Fibroblast of skin of back (primary cell): ENCODE results near the gene ASPDH.
A peak's percentile ranks its signal among the peaks of the same experiment; 100 is the strongest.
"Not testable (repeated sequence)": the region's sequence is repeated elsewhere in the genome, so short reads cannot be mapped to it uniquely, and the experiment has no call there.

Experiments used
- DNase-seq: peaks from one replicate; pipeline ENCODE4 v3.0.0-alpha.2; 2013

ASPDH gene

DNA sequence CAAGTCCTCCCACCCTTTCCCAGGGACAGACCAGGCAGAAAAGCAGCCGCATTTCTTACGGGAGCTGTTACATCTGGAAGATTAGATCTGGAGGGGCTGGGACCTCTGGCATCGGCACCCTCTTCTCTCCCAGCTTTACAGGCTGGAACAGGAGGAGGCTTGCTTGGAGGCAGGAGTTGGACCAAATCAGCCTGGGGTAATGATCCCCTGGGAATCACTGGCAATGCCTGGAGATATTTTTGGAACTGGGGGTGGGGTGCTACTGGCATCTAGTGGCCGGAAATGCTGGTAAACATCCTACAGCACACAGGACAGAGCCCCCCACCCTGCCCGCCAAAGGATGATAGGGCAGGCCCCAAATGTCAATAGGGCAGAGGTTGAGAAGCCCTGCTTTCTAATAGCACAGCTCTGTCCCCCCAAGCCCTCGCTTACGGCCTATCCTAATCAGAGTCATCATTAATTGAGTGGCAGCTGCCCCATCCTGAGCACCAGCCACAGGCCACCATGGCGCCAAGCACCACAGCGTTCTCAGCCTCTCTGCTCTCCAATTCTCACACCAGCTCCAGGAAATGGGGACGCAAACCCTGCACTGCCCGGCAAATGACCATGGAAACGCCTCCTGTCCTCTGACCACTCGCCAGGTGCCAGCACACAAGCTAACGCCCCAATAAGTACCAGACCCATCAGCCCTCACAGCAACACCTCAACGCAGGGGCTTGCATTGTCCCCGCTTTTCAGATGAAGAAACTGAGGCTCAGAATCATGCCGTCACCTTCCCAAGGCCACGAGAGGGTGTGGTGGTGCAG is 33.9 kb upstream of the ASPDH start:
- DNase-seq = peak; percentile 2

DNA sequence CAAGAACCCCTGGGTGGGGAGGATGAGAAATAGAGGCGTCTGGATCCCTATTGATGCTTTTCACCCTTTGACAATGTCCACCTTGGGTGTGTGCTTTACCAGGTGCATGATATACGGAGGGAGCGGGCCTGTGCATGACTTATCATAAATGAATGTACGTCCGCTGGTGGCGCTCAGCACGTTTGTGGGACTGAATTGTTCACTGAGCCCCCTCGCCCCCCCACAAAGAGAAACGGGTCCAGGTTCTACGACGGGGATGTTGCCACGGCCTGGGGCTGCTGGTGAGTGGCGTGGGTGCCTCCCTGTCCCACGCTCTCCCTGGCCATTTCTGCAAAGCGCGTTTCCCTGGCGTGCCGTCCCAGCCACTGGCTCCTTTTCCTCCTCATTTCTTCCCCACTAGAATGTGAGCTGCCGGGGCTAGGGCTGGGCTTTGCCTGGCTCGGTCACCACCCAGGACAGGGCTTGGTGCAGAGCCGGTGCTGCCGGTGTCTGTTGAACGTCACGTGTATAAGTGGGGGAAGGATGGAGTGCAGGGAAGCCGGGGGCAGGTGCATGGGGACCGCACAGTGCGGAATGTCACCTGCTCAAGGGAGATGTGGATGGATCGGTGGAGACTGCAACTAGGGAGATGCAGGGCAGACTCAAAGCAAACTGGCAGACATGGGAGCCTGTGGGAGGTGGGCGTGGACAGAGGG is 33.0 kb upstream of the ASPDH start:
- DNase-seq = no peak

DNA sequence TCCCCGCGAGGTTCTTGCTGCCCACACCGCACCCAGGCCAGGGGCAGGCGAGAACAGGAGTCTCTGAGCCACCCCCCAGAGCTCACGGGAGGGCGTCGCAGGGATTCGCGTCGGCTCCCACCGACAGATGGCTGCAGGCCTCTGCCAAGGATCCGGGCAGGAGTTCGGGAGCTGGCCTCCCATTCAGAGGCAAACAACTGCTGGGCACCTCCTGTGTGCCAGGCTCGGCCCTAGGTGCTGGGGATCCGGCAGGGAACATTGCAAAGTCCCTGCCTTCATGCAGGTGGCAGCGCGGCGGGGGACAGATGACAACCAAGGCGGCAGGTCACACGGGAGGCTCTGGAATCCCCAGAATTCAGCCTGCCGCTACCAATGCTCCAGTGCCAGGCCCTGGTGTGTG is 29.2 kb upstream of the ASPDH start:
- DNase-seq = no peak

DNA sequence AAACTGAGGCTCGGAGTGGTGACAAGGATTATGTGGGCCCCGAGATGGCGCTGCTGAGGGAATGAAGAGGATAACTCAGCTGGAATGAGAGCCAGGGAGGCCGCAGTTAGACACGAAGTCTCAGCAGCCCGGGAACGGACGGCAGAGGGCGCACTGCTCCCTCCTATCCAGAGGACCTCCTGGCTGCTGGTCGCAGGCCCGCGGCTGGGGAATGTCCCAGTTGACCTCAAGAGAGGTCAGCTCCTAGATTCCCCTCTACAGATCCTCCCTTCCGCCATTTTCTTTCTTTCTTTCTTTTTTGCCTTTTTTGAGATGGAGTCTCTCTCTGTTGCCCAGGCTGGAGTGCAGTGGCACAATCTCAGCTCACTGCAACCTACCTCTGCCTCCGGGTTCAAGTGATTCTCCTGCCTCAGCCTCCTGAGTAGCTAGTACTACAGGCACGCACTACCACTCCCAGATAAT is 24.1 kb upstream of the ASPDH start:
- DNase-seq = peak; percentile 72

DNA sequence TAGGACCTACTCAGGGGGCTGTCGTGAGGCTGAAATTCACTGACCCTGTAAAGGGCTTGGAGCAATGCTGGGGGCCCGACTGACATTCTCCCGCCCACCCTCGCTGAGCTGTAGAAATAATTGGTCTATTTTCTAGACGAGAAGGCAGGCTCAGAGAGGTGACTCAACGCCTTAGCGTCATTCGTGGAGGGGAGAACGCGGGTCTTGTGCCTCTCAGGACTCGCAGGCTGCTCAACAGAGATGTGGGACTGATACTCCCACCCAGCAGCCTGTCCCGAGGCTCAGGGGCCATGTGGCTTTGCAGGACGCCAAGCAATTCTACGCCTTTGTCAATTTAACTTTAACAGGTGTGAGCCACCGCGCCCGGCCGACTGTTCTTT is 23.6 kb upstream of the ASPDH start:
- DNase-seq = no peak

DNA sequence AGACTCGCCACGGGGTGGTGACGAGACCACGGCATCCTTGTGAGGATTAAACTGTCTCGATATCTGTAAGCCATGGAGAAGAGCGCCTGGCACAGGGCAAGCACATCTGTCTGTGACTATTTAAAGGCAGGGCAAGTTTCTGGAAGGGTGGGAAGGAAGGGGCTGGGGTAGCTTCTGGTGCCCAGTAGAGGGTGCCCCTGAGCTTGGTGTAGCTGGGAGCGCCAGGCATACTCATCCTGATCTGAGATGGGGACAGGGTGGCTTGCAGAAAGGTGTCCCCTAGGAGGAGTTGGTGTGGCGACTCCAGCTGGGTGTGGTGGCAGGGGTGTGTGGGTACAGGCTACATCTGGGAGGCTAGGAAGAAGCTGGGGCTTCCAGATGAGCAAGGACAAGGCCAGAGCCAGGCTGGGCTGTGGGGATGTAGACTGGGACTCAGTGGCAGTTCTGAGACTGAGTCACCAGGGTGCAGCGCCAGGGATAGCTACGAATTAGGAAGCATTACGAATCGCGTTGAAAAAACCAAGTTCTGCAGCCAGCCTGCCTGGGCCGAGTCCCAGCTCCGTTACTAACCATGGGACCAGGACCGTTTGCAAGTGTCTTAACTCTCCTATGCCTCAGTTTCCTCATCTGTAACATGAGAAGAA is 23.1 kb upstream of the ASPDH start:
- no peak for DNase-seq

DNA sequence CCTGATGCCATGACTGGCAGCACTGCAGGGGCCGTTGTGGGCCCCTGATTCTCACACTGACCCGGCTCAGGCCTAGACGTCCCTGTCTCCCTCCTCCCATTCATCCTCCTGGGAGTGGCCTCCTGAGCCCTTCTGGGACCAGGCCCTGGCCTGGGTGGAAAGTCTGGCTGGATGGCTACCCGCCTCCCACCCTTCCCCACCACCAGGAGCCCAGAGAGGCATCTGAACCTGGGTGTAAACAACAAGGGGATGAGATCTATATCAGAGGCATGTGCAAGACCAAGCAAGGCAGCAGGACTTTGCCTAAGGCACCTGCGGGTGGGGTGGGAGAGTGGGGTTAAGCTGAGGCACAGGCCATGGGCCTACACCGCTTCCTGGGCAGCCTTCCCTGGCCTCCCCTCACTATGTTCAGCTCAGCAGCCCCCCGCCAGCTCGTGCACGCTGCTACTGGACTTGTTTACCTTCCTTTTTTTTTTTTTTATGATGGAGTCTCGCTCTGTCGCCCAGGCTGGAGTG is 22.0 kb upstream of the ASPDH start:
- DNase-seq = no peak

DNA sequence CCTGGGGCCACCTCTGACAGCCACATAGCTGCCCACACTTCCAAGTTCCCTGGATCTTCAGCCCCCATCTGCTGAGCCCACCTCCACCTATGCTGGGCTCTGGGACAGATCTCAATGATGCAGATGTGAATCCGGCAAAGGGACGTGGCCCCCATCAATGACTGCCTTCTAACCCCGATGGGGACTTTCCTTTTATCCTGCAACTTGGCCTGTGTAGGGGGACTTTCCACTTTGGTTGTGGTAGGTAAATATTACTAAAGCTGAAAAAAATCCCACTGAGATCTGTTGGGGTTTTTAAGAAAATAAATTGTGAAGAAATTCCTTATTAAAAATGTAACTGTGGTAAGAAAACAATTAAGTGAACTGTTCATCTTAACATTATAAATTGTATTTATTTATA is 20.8 kb upstream of the ASPDH start:
- DNase-seq = no peak

DNA sequence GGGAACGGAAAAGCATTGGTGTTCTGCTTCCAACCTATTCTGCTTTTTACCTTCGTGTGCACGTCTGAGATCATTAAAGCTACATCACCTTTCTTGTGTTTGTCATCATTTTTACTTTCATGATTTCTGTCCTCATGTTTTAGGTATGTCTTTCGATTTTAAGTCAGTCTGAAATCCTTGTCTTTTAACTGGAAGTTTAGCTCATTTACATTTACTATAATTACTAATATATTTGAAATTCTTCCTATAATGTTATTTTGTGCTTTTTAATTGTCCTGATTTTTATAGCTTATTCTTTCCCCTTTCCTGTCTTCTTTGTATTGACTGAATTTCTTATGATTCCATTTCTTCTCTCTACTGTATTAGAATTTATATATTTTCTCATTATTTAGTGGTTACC is 19.2 kb upstream of the ASPDH start:
- no peak for DNase-seq

DNA sequence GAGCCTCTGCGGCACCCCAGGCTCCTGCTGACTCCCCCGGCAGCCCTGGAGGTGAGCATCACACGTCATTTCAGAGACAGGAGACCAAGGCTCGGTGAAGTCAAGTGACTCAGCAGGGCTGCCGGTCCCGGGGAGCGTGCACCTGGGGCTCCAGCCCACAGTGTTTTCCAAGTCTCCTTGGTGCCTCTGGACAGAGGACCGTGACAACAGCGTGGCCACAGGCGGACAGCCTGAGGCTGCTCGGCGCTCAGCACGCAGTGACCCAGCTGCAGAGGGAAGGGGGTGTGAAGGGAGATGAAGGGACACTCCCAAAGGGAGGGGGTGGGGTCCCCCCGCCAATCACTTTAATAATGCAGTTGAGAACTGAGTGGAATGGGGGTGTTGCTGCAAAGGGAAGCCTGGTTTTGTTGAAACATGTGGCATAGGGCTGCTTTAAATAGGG is 17.5 kb upstream of the ASPDH start:
- no peak for DNase-seq

DNA sequence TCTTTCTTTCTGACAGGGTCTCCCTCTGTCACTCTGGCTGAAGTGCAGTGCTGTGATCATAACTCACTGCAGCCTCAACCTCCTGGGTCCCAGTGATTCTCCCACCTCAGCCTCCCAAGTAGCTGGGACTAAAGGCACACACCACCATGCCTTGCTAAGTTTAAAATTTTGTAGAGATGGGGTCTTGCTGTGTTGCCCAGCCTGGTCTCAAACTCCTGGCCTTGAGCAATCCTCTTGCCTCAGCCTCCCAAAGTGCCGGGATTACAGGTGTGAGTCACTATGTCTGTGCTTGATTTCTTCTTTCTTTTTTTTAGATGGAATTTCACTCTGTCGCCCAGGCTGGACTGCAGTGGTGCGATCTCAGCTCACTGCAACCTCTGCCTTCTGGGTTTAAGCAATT is 14.3 kb upstream of the ASPDH start:
- not testable (repeated sequence) for DNase-seq

DNA sequence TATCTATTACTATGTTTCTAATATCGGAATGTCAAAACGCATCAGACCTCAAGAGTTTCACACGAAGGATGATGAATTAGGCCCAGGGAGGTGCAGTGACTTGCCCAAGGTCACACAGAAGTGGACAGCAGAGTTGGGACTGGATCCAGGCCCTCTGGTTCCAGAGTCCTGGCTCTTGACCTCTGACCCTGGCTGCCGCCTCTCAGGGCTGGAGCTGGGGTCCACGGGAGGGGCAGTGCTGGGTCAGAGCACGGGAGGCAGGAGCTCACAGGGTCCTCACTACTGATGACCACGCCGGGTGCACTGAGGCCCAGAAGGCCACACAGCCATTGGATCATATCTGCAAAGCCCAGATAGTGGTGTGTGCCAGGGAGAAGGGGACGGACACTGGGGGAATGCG is 9.2 kb upstream of the ASPDH start:
- no peak for DNase-seq

DNA sequence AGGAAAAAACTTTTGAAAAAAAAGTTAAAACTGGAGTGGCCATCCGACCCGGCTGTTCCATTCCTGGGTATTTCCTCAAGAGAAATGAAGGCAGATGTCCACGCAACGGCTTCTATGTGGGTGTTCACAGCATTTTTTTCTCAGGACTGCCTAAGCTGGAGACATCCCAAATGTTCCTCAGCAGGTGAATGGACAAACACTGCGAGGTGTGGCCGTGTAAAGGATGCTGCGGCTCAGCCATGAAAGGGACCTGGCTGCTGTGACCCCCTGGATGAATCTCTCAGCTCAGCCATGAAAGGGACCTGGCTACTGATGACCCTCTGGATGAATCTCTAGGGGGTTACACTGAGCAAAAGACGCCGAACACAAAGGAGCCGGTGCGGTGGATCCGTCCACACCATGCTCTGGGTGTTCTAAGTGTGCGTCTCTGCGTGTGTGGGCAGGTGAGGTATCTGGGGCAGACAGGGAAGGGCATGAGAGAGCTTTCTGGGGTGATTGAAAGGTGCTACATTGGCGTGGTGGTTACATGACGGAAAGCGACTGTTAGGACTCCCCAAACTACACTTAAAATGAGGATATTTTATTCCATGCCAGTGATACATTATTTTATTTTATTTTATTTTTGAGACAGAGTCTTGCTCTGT is 7.2 kb upstream of the ASPDH start:
- no peak for DNase-seq

DNA sequence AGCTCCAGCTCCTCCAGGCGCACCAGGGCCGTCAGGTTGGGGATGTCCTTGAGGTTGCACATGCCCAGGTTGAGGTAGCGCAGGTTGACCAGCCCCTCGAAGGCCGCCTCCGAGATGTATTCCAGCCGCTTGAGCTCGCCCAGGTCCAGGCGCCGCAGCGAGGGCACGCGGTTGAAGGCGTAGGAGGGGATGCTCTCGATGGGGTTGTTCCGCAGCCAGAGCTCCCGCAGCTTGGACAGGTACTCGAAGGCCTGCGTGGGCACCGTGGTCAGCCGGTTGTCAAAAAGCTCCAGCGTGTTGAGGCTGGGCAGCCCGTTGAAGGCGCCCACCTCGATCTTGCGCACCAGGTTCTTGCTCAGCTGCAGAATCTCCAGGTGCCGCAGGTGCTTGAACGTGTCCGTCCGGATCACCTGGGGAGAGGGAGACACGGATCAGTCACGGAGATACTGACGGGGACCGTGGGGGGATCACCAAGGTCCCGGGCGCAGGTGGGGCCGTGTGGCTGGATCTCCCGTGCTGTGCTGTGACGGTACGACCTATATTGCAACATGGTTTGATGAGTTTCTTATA is 5.4 kb upstream of the ASPDH start:
- DNase-seq = no peak

DNA sequence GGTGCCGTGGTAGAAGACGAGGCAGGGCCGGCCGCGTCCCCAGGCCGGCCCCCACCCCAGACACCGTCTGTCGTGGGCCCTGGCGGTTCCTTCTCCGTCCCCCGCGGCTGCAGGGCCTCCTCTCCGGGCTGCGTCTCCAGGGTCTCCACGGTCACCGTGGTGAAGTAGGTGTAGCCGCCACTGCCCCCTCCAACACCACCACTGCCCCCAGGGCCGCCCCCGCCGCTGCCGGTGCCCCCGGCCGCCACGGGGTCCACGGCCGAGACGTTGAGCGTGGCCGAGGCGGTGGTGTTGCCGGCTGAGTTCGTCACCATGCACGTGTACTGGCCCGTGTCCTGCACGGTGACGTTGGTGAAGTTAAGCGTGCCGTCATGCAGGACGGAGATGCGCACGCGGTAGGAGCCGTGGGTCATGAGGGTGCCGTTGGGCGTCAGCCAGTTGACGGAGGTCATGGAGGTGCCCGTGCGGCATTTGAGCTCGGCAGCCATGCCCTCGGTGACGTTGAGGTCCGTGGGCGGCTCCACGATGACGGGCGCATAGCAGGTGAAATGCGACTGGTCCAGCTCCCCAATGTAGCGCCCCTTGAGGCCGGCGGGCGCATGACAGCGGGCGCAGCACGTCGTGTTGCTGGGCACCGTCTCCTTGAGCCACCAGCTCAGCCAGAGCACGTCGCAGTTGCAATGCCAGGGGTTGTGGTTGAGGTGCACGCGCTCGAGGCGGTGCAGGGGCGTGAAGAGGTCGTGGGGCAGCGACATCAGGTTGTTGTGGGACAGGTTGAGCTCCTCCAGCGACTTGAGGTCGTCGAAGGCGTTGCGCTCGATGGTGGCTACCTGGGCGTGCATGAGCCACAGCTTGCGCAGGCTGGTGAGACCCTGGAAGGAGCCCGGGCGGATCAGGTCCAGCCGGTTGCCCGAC is 4.6 kb upstream of the ASPDH start:
- no peak for DNase-seq

DNA sequence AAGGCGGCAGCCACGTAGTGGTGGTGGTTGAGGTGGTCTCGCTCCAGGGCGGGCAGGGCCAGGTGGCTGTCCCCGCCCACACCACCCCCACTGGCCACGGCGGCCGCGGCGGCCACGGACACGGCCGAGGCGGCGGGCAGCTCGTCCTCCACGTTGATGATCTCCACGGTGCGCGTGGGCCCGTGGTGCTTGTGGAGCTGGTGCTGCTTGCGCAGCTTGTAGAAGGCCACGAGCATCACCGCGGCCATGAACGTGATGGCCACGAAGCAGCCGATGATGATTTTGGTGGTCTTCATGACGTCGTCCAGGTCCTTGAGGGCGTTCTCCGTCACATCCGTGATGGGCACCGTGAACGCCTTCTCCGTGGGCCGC is 4.0 kb upstream of the ASPDH start:
- no peak for DNase-seq

DNA sequence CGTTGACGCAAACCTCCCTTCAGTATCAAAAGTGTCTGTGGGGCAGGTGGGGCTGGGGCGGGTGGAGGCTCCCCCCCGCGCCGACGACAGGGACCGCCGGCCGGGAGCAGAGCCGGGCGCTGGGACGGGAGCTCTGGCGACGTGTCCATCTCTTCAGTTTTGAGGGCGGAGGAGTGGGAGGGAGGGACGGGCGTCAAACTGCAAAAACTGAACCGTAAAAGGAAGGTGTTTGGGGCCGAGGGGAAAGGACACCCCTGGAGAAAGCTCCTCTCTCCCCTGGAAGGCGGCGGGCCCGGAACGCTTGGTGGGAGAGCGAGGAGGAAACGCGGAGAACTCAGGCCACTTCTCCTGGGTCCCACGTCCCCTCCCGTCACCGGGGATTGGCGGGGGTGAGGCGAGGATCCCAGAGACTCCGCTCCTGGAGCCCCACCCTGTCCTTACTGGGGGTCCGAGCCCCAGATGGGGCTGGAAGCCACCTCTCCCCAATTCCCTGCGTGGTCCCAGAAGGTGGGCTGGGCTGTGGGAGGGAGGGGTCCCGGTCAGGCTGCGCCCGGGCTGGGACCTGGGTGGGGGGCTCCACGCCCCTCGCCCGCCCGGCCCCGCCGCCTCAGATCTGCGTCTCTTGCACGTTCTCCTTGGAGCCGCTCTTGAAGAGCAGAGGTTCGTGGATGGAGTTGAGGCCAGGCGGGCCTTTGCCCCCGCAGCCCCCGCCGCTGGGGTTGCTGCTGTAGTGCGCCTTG is 3.4 kb upstream of the ASPDH start:
- no peak for DNase-seq

DNA sequence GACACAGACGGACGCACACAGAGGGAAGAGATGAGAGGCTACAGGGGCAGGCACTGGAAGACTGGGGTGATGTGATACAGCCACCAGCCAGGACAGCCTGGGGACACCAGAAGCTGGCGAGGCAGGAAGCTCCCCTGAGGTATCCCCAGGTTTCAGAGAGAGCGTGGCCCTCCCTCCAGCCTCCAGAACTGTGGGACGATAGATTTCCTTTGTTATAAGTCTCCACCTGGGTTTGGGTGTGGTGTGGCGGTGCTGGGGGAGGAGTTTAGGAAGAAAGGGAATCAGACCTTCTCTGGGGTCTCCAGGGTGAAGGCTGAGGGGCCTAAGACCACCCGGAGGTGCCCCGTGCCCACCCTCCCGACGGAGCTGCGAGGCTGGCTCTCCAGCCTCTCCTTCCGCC is 2.7 kb upstream of the ASPDH start:
- no peak for DNase-seq

DNA sequence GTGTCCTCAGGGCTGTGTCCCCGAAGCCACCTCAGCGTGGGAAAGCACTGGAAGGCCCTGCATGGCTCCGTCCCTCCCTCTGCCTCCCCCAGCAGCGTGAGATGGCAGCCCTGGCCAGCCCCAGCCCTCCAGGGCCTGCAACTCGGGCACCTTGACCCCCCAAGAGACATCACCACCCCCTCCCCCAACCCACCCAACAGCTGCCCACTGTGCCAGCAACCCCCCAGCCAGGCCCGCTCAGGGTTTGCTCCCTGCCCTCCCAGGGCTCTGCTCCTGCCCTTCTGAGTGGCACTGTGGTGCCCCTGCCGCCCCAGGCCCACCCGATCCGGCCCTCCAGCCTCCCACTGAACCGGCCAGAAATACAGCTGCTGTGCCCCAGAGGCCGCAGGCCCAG is 1.5 kb upstream of the ASPDH start:
- no peak for DNase-seq

DNA sequence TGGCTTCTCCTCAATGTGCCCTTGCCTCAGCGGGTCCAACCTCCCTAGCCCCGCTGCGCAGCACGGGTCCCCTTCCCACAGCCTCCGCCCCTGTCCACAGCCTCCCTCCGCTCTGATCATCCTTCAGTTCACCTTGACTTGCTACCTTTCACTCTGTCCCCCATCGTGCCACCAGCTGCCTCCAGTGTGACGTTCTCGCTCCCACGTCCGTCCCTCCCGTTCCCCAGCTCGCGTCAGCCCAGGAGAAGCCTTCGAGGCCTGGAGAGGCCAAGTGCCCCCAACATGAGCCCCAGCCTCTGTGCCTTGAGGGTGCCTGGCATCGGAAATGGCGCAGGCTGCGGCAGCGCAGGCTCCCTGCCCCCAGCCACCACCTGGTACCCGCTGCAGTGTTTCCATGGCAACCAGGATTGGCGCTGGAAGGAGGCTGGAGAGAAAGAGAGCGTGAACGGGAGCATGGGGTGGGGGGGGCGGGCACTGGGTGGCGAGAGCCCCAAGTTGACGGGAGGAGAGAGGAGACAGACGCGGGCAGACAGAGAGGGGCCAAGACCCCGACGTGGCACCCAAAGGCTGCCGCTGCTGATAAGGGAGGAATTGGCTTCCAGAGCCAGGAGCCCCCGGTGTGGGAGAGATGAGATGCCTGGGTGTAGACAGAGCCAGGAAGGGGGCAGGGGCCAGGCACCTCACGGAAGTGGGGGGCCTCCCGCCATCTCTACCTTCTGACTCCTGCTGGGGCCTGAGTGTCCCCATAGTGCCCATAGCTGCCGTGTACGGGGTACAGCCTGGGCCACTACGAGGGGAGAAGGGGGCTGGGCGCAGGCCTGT is 844 bp upstream of the ASPDH start:
- no peak for DNase-seq
